ENCODE measurements around the gene CTSL. TPM values are rescaled to one million over a fixed set of nuclear protein-coding genes. Genes with fewer than 3 reads are reported as not detected.

CTSL gene
- total and polyA plus RNA-seq, 4 donors: 156 to 210 (median 180) TPM

DNA sequence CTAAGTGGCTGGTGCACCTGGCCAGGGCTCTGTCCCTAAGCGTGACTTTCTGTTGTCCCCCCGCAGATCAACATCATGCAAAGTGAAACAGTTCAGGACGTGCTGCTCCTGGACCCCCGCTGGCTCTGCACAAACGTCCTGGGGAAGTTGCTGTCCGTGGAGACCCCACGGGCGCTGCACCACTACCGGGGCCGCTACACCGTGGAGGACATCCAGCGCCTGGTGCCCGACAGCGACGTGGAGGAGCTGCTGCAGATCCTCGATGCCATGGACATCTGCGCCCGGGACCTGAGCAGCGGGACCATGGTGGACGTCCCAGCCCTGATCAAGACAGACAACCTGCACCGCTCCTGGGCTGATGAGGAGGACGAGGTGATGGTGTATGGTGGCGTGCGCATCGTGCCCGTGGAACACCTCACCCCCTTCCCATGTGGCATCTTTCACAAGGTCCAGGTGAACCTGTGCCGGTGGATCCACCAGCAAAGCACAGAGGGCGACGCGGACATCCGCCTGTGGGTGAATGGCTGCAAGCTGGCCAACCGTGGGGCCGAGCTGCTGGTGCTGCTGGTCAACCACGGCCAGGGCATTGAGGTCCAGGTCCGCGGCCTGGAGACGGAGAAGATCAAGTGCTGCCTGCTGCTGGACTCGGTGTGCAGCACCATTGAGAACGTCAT, 19.7 kb upstream of the CTSL start:
- H3K4me3 ChIP-seq (ENCODE audit: low read depth in 1 of 3, low read length in 3 of 3): no peak overlapping the region
- peak; percentile 30 for DNase-seq (ENCODE audit: low spot score)
- H3K27me3 ChIP-seq (ENCODE audit: control insufficient read depth in 4 of 4, insufficient read depth in 4 of 4, low read length in 3 of 4): no peaks in the 10 kb centered on the region
- 96% methylated on average over 39 of the region's 39 CpGs for WGBS
- H3K4me1 ChIP-seq (ENCODE audit: control insufficient read depth in 4 of 4, insufficient read depth in 4 of 4, low read length in 3 of 4): no peaks in the 10 kb centered on the region
- H3K9ac ChIP-seq (ENCODE audit: low read depth in 1 of 2, low read length in 2 of 2): no peak overlapping the region
- peaks cover 1 to 56% (median 41%) of the 10 kb centered on the region in 4 donors for H3K36me3 ChIP-seq (ENCODE audit: control insufficient read depth in 4 of 4, insufficient read depth in 3 of 4, low read depth in 1 of 4, low read length in 3 of 4)
- H3K27ac ChIP-seq (ENCODE audit: low read depth in 1 of 2, low read length in 2 of 2): no peak overlapping the region
- H3K9me3 ChIP-seq (ENCODE audit: control insufficient read depth in 4 of 4, low read length in 3 of 4): no peaks in the 10 kb centered on the region
- no peak for TF ChIP-seq FOXA1 (IDR thresholded peaks at IDR 0.05)
- TF ChIP-seq RAD21 (IDR thresholded peaks at IDR 0.05): no peak
- TF ChIP-seq, protein P1, sequence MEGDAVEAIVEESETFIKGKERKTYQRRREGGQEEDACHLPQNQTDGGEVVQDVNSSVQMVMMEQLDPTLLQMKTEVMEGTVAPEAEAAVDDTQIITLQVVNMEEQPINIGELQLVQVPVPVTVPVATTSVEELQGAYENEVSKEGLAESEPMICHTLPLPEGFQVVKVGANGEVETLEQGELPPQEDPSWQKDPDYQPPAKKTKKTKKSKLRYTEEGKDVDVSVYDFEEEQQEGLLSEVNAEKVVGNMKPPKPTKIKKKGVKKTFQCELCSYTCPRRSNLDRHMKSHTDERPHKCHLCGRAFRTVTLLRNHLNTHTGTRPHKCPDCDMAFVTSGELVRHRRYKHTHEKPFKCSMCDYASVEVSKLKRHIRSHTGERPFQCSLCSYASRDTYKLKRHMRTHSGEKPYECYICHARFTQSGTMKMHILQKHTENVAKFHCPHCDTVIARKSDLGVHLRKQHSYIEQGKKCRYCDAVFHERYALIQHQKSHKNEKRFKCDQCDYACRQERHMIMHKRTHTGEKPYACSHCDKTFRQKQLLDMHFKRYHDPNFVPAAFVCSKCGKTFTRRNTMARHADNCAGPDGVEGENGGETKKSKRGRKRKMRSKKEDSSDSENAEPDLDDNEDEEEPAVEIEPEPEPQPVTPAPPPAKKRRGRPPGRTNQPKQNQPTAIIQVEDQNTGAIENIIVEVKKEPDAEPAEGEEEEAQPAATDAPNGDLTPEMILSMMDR (IDR thresholded peaks at IDR 0.05; ENCODE audit: low read depth, low read length, missing input control): no peak

DNA sequence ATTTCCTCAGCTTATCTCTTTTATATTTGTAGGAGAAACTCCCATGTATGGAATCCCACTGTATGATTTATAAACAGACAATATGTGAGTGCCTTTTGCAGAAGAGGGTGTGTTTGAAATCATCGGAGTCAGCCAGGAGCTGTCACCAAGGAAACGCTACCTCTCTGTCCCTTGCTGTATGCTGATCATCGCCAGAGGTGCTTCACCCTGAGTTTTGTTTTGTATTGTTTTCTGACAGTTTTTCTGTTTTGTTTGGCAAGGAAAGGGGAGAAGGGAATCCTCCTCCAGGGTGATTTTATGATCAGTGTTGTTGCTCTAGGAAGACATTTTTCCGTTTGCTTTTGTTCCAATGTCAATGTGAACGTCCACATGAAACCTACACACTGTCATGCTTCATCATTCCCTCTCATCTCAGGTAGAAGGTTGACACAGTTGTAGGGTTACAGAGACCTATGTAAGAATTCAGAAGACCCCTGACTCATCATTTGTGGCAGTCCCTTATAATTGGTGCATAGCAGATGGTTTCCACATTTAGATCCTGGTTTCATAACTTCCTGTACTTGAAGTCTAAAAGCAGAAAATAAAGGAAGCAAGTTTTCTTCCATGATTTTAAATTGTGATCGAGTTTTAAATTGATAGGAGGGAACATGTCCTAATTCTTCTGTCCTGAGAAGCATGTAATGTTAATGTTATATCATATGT, 18.0 kb upstream of the CTSL start:
- no peaks in the 10 kb centered on the region for H3K27me3 ChIP-seq (ENCODE audit: control insufficient read depth in 4 of 4, insufficient read depth in 4 of 4, low read length in 3 of 4)
- no peak overlapping the region for H3K27ac ChIP-seq (ENCODE audit: low read depth in 1 of 2, low read length in 2 of 2)
- no peak for DNase-seq (ENCODE audit: low spot score)
- no peak overlapping the region for H3K4me3 ChIP-seq (ENCODE audit: low read depth in 1 of 3, low read length in 3 of 3)
- no peaks in the 10 kb centered on the region for H3K9me3 ChIP-seq (ENCODE audit: control insufficient read depth in 4 of 4, low read length in 3 of 4)
- peaks cover 0 to 45% (median 35%) of the 10 kb centered on the region in 4 donors for H3K36me3 ChIP-seq (ENCODE audit: control insufficient read depth in 4 of 4, insufficient read depth in 3 of 4, low read depth in 1 of 4, low read length in 3 of 4)
- H3K9ac ChIP-seq (ENCODE audit: low read depth in 1 of 2, low read length in 2 of 2): no peak overlapping the region
- TF ChIP-seq NR2F2 (IDR thresholded peaks at IDR 0.05) (no peak), EGR1 (IDR thresholded peaks at IDR 0.05; ENCODE audit: low read depth in 2 of 2) (no peak), RAD21 (IDR thresholded peaks at IDR 0.05) (no peak), FOXA2 (IDR thresholded peaks at IDR 0.05) (no peak), SP1 (IDR thresholded peaks at IDR 0.05) (no peak), TAF1 (conservative IDR thresholded peaks at IDR 0.05) (no peak), JUND (IDR thresholded peaks at IDR 0.05) (no peak)
- TF ChIP-seq, protein P2, sequence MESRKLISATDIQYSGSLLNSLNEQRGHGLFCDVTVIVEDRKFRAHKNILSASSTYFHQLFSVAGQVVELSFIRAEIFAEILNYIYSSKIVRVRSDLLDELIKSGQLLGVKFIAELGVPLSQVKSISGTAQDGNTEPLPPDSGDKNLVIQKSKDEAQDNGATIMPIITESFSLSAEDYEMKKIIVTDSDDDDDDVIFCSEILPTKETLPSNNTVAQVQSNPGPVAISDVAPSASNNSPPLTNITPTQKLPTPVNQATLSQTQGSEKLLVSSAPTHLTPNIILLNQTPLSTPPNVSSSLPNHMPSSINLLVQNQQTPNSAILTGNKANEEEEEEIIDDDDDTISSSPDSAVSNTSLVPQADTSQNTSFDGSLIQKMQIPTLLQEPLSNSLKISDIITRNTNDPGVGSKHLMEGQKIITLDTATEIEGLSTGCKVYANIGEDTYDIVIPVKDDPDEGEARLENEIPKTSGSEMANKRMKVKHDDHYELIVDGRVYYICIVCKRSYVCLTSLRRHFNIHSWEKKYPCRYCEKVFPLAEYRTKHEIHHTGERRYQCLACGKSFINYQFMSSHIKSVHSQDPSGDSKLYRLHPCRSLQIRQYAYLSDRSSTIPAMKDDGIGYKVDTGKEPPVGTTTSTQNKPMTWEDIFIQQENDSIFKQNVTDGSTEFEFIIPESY (IDR thresholded peaks at IDR 0.05): no peak
- TF ChIP-seq, protein P3, sequence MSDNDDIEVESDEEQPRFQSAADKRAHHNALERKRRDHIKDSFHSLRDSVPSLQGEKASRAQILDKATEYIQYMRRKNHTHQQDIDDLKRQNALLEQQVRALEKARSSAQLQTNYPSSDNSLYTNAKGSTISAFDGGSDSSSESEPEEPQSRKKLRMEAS (IDR thresholded peaks at IDR 0.05): no peak
- TF ChIP-seq, protein P4, sequence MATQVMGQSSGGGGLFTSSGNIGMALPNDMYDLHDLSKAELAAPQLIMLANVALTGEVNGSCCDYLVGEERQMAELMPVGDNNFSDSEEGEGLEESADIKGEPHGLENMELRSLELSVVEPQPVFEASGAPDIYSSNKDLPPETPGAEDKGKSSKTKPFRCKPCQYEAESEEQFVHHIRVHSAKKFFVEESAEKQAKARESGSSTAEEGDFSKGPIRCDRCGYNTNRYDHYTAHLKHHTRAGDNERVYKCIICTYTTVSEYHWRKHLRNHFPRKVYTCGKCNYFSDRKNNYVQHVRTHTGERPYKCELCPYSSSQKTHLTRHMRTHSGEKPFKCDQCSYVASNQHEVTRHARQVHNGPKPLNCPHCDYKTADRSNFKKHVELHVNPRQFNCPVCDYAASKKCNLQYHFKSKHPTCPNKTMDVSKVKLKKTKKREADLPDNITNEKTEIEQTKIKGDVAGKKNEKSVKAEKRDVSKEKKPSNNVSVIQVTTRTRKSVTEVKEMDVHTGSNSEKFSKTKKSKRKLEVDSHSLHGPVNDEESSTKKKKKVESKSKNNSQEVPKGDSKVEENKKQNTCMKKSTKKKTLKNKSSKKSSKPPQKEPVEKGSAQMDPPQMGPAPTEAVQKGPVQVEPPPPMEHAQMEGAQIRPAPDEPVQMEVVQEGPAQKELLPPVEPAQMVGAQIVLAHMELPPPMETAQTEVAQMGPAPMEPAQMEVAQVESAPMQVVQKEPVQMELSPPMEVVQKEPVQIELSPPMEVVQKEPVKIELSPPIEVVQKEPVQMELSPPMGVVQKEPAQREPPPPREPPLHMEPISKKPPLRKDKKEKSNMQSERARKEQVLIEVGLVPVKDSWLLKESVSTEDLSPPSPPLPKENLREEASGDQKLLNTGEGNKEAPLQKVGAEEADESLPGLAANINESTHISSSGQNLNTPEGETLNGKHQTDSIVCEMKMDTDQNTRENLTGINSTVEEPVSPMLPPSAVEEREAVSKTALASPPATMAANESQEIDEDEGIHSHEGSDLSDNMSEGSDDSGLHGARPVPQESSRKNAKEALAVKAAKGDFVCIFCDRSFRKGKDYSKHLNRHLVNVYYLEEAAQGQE (IDR thresholded peaks at IDR 0.05): no peak
- 84% methylated on average over 6 of the region's 6 CpGs for WGBS
- no peaks in the 10 kb centered on the region for H3K4me1 ChIP-seq (ENCODE audit: control insufficient read depth in 4 of 4, insufficient read depth in 4 of 4, low read length in 3 of 4)

Measured in liver (tissue), 9 donors.